Stimulated activated naive CD4-positive, alpha-beta T cell (primary cell): Measurements from ENCODE around the gene TBC1D3I.
"Not testable (repeated sequence)": the region's sequence is repeated elsewhere in the genome, so short reads cannot be mapped to it uniquely, and the experiment has no call there.

Source experiments
- DNase-seq, 6 experiments: peaks; one replicate each; lab custom pipeline; 2025; lab: John Stamatoyannopoulos, UW

TBC1D3I gene

GRCh38 chr17:36264470-36264869 is at the start of gene TBC1D3I:
Gene TBC1D3I, minus strand, starts transcription at chr17:36264570. Its CDS starts 1,585 bp downstream, at chr17:36262985.
- not testable (repeated sequence) for DNase-seq

- DNase-seq = not testable (repeated sequence)
Measured at GRCh38 chr17:36295161-36295560, 30.8 kb upstream of the TBC1D3I start.

- not testable (repeated sequence) for DNase-seq
Measured at GRCh38 chr17:36289965-36290612, 25.7 kb upstream of the TBC1D3I start.

- DNase-seq = not testable (repeated sequence)
Measured at GRCh38 chr17:36284219-36284618, 19.8 kb upstream of the TBC1D3I start.

- DNase-seq = not testable (repeated sequence)
Measured at GRCh38 chr17:36283256-36283655, 18.9 kb upstream of the TBC1D3I start.

GRCh38 chr17:36242046-36242445 is 22.3 kb downstream of the TBC1D3I start:
- not testable (repeated sequence) for DNase-seq

GRCh38 chr17:36229644-36230043 is 34.7 kb downstream of the TBC1D3I start:
- DNase-seq = not testable (repeated sequence)

- not testable (repeated sequence) for DNase-seq
Measured at GRCh38 chr17:36222967-36223366, 41.4 kb downstream of the TBC1D3I start.

GRCh38 chr17:36221581-36222100 is 42.7 kb downstream of the TBC1D3I start:
- not testable (repeated sequence) for DNase-seq

GRCh38 chr17:36220737-36221580 is 43.4 kb downstream of the TBC1D3I start:
- DNase-seq = not testable (repeated sequence)

GRCh38 chr17:36219556-36219955 is 44.8 kb downstream of the TBC1D3I start:
- not testable (repeated sequence) for DNase-seq

- DNase-seq = not testable (repeated sequence)
Measured at GRCh38 chr17:36215406-36216308, 48.7 kb downstream of the TBC1D3I start.

- no peak for DNase-seq
Measured at GRCh38 chr17:36214918-36215317, 49.5 kb downstream of the TBC1D3I start.

GRCh38 chr17:36213695-36214094 is 50.7 kb downstream of the TBC1D3I start:
- DNase-seq = no peak

GRCh38 chr17:36212966-36213365 is 51.4 kb downstream of the TBC1D3I start:
- no peak for DNase-seq

GRCh38 chr17:36212272-36212605 is 52.1 kb downstream of the TBC1D3I start:
- no peak for DNase-seq

- not testable (repeated sequence) for DNase-seq
Measured at GRCh38 chr17:36211484-36212271, 52.7 kb downstream of the TBC1D3I start.

- not testable (repeated sequence) for DNase-seq
Measured at GRCh38 chr17:36210439-36211211, 53.7 kb downstream of the TBC1D3I start, which contains the start of gene CCL4L2. Gene CCL4L2, plus strand, starts transcription at chr17:36211063.

GRCh38 chr17:36209575-36209974 is 54.8 kb downstream of the TBC1D3I start:
- no peak for DNase-seq

- DNase-seq = not testable (repeated sequence)
Measured at GRCh38 chr17:36207383-36207782, 57.0 kb downstream of the TBC1D3I start.
